PC-3 (cell line): ENCODE results near the gene TEPSIN.

Experiments used
- EZH2 ChIP-seq: fragments of 300-600 bp; sonication (generic); IDR thresholded peaks from one replicate; pipeline ENCODE4 v1.6.1; 2017; ENCODE audit warnings: antibody characterized with exemption, mild to moderate bottlenecking, low read length; ENCODE audit not compliant: unreplicated experiment
- EZH2phosphoT487 ChIP-seq: fragments of 300-600 bp; sonication (generic); IDR thresholded peaks from 2 replicates; pipeline ENCODE4 v1.6.1; 2018; ENCODE audit warnings: mild to moderate bottlenecking, antibody characterized with exemption, low read length, borderline replicate concordance
- TF ChIP-seq, protein P1 (sequence below): fragments of 300-600 bp; sonication (generic); conservative IDR thresholded peaks from 2 replicates; pipeline ENCODE4 v1.5.1; 2017; ENCODE audit warnings: antibody characterized with exemption, low read depth, mild to moderate bottlenecking, low read length

DNA sequence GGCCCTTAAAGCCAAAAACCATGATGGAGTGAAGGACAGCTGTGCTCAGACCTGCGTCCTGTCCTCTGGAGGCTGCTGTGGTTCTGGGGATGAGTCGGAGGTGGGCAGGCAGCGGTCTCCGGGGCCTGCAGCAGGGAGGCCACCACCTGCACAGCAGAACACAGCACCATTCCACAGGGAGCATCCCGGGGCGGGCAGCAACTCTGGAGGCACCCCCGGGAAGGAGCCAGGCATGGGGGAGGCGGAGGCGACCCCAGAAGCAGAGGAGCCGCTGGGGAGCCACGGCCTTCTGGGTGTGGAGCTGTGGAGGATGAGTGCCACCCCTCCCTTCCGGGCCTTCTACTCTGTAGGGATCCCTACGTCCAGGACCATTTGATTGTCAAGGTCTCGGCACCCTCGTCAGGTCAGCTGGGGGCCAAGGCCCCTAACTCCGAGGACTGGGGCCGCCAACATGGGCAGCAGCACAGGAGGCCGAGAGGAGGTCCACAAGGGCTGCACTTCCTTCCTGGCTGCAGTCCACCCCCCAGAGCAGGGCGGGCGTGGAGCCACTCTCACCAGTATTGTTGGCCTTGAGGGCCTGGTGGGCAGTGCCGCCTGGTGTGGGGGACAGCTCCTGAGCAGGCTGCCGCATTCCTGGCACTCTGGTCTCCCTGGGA lies 39.9 kb downstream of the TEPSIN start:
- TF ChIP-seq, protein P1, sequence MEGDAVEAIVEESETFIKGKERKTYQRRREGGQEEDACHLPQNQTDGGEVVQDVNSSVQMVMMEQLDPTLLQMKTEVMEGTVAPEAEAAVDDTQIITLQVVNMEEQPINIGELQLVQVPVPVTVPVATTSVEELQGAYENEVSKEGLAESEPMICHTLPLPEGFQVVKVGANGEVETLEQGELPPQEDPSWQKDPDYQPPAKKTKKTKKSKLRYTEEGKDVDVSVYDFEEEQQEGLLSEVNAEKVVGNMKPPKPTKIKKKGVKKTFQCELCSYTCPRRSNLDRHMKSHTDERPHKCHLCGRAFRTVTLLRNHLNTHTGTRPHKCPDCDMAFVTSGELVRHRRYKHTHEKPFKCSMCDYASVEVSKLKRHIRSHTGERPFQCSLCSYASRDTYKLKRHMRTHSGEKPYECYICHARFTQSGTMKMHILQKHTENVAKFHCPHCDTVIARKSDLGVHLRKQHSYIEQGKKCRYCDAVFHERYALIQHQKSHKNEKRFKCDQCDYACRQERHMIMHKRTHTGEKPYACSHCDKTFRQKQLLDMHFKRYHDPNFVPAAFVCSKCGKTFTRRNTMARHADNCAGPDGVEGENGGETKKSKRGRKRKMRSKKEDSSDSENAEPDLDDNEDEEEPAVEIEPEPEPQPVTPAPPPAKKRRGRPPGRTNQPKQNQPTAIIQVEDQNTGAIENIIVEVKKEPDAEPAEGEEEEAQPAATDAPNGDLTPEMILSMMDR: no peak
- TF ChIP-seq EZH2: no peak
- no peak for TF ChIP-seq EZH2phosphoT487
